Loucy (cell line): ENCODE data around the gene ZBTB20.

Experiments
- H2AFZ ChIP-seq: fragments of 200-600 bp; sonication (generic); 2 replicates; pipeline ENCODE4 v1.6.0; 2016; ENCODE audit warnings: antibody characterized with exemption, mild to moderate bottlenecking, low read length, moderate library complexity
- H3F3A ChIP-seq: fragments of 200-600 bp; 2 replicates; pipeline ENCODE4 v1.6.0; 2016; ENCODE audit warnings: antibody characterized with exemption, low read depth, mild to moderate bottlenecking
- H3K27me3 ChIP-seq: fragments of 200-600 bp; sonication (generic); 2 replicates; pipeline ENCODE4 v1.6.1; 2014; ENCODE audit warnings: low read length, mild to moderate bottlenecking; ENCODE audit not compliant: insufficient read depth, poor library complexity, severe bottlenecking
- H3K36me3 ChIP-seq: fragments of 200-600 bp; sonication (generic); 2 replicates; pipeline ENCODE4 v1.6.1; 2016; ENCODE audit warnings: low read length; ENCODE audit not compliant: insufficient read depth
- H3K4me1 ChIP-seq: fragments of 200-600 bp; sonication (generic); 2 replicates; pipeline ENCODE4 v1.5.1; 2014; ENCODE audit warnings: low read length, mild to moderate bottlenecking; ENCODE audit not compliant: insufficient read depth, poor library complexity, severe bottlenecking
- H3K4me2 ChIP-seq: fragments of 200-600 bp; sonication (generic); 2 replicates; pipeline ENCODE4 v1.6.0; 2014; ENCODE audit warnings: antibody characterized with exemption, low read length, low read depth, mild to moderate bottlenecking; ENCODE audit not compliant: poor library complexity, severe bottlenecking
- H3K4me3 ChIP-seq: fragments of 200-600 bp; sonication (generic); 2 replicates; pipeline ENCODE4 v1.5.1; 2014; ENCODE audit warnings: low read length, mild to moderate bottlenecking, mixed read lengths; ENCODE audit not compliant: poor library complexity, severe bottlenecking
- H3K79me2 ChIP-seq: fragments of 200-600 bp; sonication (generic); 2 replicates; pipeline ENCODE4 v1.6.1; 2014; ENCODE audit warnings: low read length; ENCODE audit not compliant: insufficient read depth
- H3K9ac ChIP-seq: fragments of 200-600 bp; sonication (generic); 2 replicates; pipeline ENCODE4 v1.6.0; 2014; ENCODE audit warnings: mild to moderate bottlenecking, low read depth, low read length, moderate library complexity; ENCODE audit not compliant: poor library complexity, severe bottlenecking
- H3K9me2 ChIP-seq: fragments of 200-600 bp; sonication (generic); replicated peaks from 2 replicates; pipeline ENCODE4 v1.6.1; 2016; ENCODE audit warnings: low read depth, low read length, mixed read lengths
- H3K9me3 ChIP-seq: fragments of 200-600 bp; sonication (generic); 2 replicates; pipeline ENCODE4 v1.6.1; 2014; ENCODE audit warnings: mild to moderate bottlenecking, antibody characterized with exemption, low read length, low read depth; ENCODE audit not compliant: insufficient read depth
- H4K20me1 ChIP-seq: fragments of 200-600 bp; sonication (generic); 2 replicates; pipeline ENCODE4 v1.6.0; 2014; ENCODE audit warnings: antibody characterized with exemption, low read length, mild to moderate bottlenecking; ENCODE audit not compliant: insufficient read depth, poor library complexity, severe bottlenecking
- CTCF ChIP-seq: fragments of 200-600 bp; sonication (generic); conservative IDR thresholded peaks from 2 replicates; pipeline ENCODE4 v1.5.1; 2014; ENCODE audit warnings: mild to moderate bottlenecking, antibody characterized with exemption, low read length
- EZH2phosphoT487 ChIP-seq: fragments of 200-600 bp; IDR thresholded peaks from 2 replicates; pipeline ENCODE4 v1.6.1; 2018; ENCODE audit warnings: antibody characterized with exemption, mild to moderate bottlenecking, moderate library complexity, borderline replicate concordance

Gene ZBTB20

GRCh38 chr3:114941626-114942309 lies 205.3 kb downstream of the ZBTB20 start:
- Histone ChIP-seq H2AFZ (no peak overlapping the region), H3F3A (no peaks in the 10 kb centered on the region), H3K4me1 (no peaks in the 10 kb centered on the region), H3K9me3 (no peaks in the 10 kb centered on the region), H3K4me3 (no peak overlapping the region), H3K9me2 (no peaks in the 10 kb centered on the region), H3K79me2 (no peaks in the 10 kb centered on the region), H3K36me3 (no peaks in the 10 kb centered on the region), H3K9ac (no peak overlapping the region), H3K4me2 (no peak overlapping the region), H4K20me1 (no peaks in the 10 kb centered on the region), H3K27me3 (no peaks in the 10 kb centered on the region)
- TF ChIP-seq CTCF, result no peak
- no peak for TF ChIP-seq EZH2phosphoT487

GRCh38 chr3:114939920-114940319 lies 207.2 kb downstream of the ZBTB20 start:
- no peaks in the 10 kb centered on the region for H3K79me2 ChIP-seq
- no peak overlapping the region for H2AFZ ChIP-seq
- H3K9ac ChIP-seq, result no peak overlapping the region
- no peak overlapping the region for H3K4me2 ChIP-seq
- H3K4me1 ChIP-seq, result no peaks in the 10 kb centered on the region
- H3K9me2 ChIP-seq, result no peaks in the 10 kb centered on the region
- no peaks in the 10 kb centered on the region for H3K27me3 ChIP-seq
- no peaks in the 10 kb centered on the region for H3F3A ChIP-seq
- no peaks in the 10 kb centered on the region for H4K20me1 ChIP-seq
- H3K4me3 ChIP-seq, result no peak overlapping the region
- no peak for TF ChIP-seq CTCF
- TF ChIP-seq EZH2phosphoT487, result no peak
- H3K36me3 ChIP-seq, result no peaks in the 10 kb centered on the region
- no peaks in the 10 kb centered on the region for H3K9me3 ChIP-seq

GRCh38 chr3:114933407-114933806 lies 213.7 kb downstream of the ZBTB20 start:
- Histone ChIP-seq H3K4me2 (peak overlapping the region; percentile 23), H3K9me3 (no peaks in the 10 kb centered on the region), H2AFZ (no peak overlapping the region), H3F3A (no peaks in the 10 kb centered on the region), H3K79me2 (no peaks in the 10 kb centered on the region), H3K9ac (peak overlapping the region; percentile 55), H3K4me3 (no peak overlapping the region), H3K4me1 (peaks cover 18% of the 10 kb centered on the region), H3K36me3 (no peaks in the 10 kb centered on the region), H4K20me1 (no peaks in the 10 kb centered on the region), H3K27me3 (no peaks in the 10 kb centered on the region), H3K9me2 (no peaks in the 10 kb centered on the region; the same call in 1 of the 2 replicates)
- TF ChIP-seq EZH2phosphoT487, result no peak
- TF ChIP-seq CTCF, result no peak
